ENCODE data around the gene EOLA2.
"Not testable (repeated sequence)": the region's sequence is repeated elsewhere in the genome, so short reads cannot be mapped to it uniquely, and the experiment has no call there.

The EOLA2 gene

GRCh38 chrX:149940674-149941024 lies 2.4 kb upstream of the EOLA2 start:
- H3K4me3 ChIP-seq (ENCODE audit: low read depth, low read length): peak overlapping the region; percentile 7
- in situ Hi-C loops (cut with HindIII; ENCODE audit: low sequenced_read_pairs); DNase-seq (ENCODE audit: low read depth, low spot score): not testable (repeated sequence)
- peak; percentile 58 for TF ChIP-seq CTCF (IDR thresholded peaks at IDR 0.05; ENCODE audit: low read depth, low read length)

GRCh38 chrX:149939905-149940673 lies 1.8 kb upstream of the EOLA2 start:
- TF ChIP-seq CTCF (IDR thresholded peaks at IDR 0.05; ENCODE audit: low read depth, low read length): no peak
- in situ Hi-C loops (cut with HindIII; ENCODE audit: low sequenced_read_pairs): no loop called here
- H3K4me3 ChIP-seq (ENCODE audit: low read depth, low read length): peak overlapping the region; percentile 56
- peak; percentile 98 for DNase-seq (ENCODE audit: low read depth, low spot score)

- TF ChIP-seq CTCF (IDR thresholded peaks at IDR 0.05; ENCODE audit: low read depth, low read length): no peak
- in situ Hi-C loops (cut with HindIII; ENCODE audit: low sequenced_read_pairs): no loop called here
- DNase-seq (ENCODE audit: low read depth, low spot score): no peak
- H3K4me3 ChIP-seq (ENCODE audit: low read depth, low read length): peak overlapping the region; percentile 56
Observed at GRCh38 chrX:149939655-149939904, 1.3 kb upstream of the EOLA2 start.

GRCh38 chrX:149938881-149939654 lies 777 bp upstream of the EOLA2 start:
- in situ Hi-C loops (cut with HindIII; ENCODE audit: low sequenced_read_pairs): no loop called here
- peak overlapping the region; percentile 79 for H3K4me3 ChIP-seq (ENCODE audit: low read depth, low read length)
- DNase-seq (ENCODE audit: low read depth, low spot score): peak; percentile 94
- TF ChIP-seq CTCF (IDR thresholded peaks at IDR 0.05; ENCODE audit: low read depth, low read length): no peak

- DNase-seq (ENCODE audit: low read depth, low spot score): peak; percentile 1
- no peak for TF ChIP-seq CTCF (IDR thresholded peaks at IDR 0.05; ENCODE audit: low read depth, low read length)
- in situ Hi-C loops (cut with HindIII; ENCODE audit: low sequenced_read_pairs): no loop called here
- peak overlapping the region; percentile 79 for H3K4me3 ChIP-seq (ENCODE audit: low read depth, low read length)
Observed at GRCh38 chrX:149937871-149938426, 342 bp downstream of the EOLA2 start.

GRCh38 chrX:149937328-149937727 lies 963 bp downstream of the EOLA2 start:
- peak overlapping the region; percentile 79 for H3K4me3 ChIP-seq (ENCODE audit: low read depth, low read length)
- DNase-seq (ENCODE audit: low read depth, low spot score); in situ Hi-C loops (cut with HindIII; ENCODE audit: low sequenced_read_pairs): not testable (repeated sequence)

DNA sequence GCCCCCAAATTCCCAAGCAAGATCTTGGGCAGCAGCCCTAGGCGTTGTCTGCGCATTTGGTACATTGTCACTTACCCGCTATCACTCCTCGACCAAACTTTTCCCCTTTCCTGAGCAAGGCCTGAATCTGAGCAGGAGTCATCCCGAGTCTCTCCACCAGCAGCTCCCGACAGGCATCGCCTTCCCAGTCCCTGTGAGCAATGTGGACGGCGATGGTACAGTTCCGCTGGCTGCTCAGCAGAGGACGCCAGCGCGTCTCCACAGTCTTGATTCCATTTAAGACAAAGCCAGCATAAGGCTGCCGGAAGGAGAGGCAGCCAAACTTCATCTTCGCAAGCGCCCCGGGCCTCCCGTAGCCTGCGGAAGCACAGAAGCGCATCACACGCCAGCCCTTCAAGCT lies 4.7 kb downstream of the EOLA2 start:
- in situ Hi-C loops (cut with HindIII; ENCODE audit: low sequenced_read_pairs): not testable (repeated sequence)

GRCh38 chrX:149932970-149933369 lies 5.3 kb downstream of the EOLA2 start:
- DNase-seq (ENCODE audit: low read depth, low spot score); in situ Hi-C loops (cut with HindIII; ENCODE audit: low sequenced_read_pairs); H3K4me3 ChIP-seq (ENCODE audit: low read depth, low read length): not testable (repeated sequence)

More for the DNA sequence above, 4.7 kb downstream of the EOLA2 start:
- DNase-seq (ENCODE audit: low read depth, low spot score); H3K4me3 ChIP-seq (ENCODE audit: low read depth, low read length): not testable (repeated sequence)

DNA sequence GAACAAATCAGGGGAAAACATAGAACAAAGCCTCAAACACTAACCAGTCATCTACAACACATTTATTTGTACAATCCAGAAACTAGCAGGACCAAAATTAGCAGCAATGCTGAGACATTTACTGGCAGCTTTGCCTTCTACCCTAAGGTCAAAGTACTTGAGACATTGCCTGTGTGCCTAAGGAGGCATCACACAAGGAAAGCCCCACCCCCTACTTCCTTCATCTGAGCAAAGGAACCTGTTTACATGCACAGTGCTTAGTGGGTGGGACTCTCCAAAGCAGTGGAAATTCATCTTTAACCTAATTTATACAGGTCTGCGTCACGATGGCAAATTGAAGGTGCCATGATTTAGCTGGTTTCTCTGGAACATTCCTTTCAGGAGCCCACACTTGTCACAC lies 6.1 kb downstream of the EOLA2 start:
- in situ Hi-C loops (cut with HindIII; ENCODE audit: low sequenced_read_pairs): not testable (repeated sequence)

GRCh38 chrX:149931355-149931754 lies 6.9 kb downstream of the EOLA2 start:
- DNase-seq (ENCODE audit: low read depth, low spot score); in situ Hi-C loops (cut with HindIII; ENCODE audit: low sequenced_read_pairs); H3K4me3 ChIP-seq (ENCODE audit: low read depth, low read length): not testable (repeated sequence)

More for the DNA sequence above, 6.1 kb downstream of the EOLA2 start:
- not testable (repeated sequence) for DNase-seq (ENCODE audit: low read depth, low spot score); H3K4me3 ChIP-seq (ENCODE audit: low read depth, low read length)

- H3K4me3 ChIP-seq (ENCODE audit: low read depth, low read length); DNase-seq (ENCODE audit: low read depth, low spot score); in situ Hi-C loops (cut with HindIII; ENCODE audit: low sequenced_read_pairs): not testable (repeated sequence)
Observed at GRCh38 chrX:149929400-149929799, 8.9 kb downstream of the EOLA2 start, which contains the start of gene HSFX4. Gene HSFX4, plus strand, starts transcription at chrX:149929573. Its CDS starts 72 bp downstream, at chrX:149929645.

All from astrocyte of the spinal cord (primary cell).